ENCODE data around the gene UBE2L6. TPM values are rescaled to one million over a fixed set of nuclear protein-coding genes. Genes with fewer than 3 reads are reported as not detected.

UBE2L6 gene
- total and polyA plus RNA-seq, 11 donors: 10.2 to 175 (median 14.5) TPM

GRCh38 chr11:57555393-57555792 is 12.1 kb downstream of the UBE2L6 start:
- 89 to 98% (median 95%) methylated on average over 2 of the region's 2 CpGs for WGBS, 4 donors
- ATAC-seq: no peak
- no peak overlapping the region for H3K27ac ChIP-seq

GRCh38 chr11:57552479-57552878 is 15.0 kb downstream of the UBE2L6 start:
- TF ChIP-seq CTCF (IDR thresholded peaks at IDR 0.05) (no peak), POLR2A (IDR thresholded peaks at IDR 0.05) (no peak)
- Histone ChIP-seq H3K27me3 (no peaks in the 10 kb centered on the region), H3K4me1 (peaks cover 0 to 6% (median 0%) of the 10 kb centered on the region in 12 donors), H3K4me3 (no peak overlapping the region), H3K36me3 (peaks cover 0 to 100% (median 81%) of the 10 kb centered on the region in 9 donors), H3K27ac (no peak overlapping the region), H3K9me3 (no peaks in the 10 kb centered on the region)
- WGBS, 4 donors: 75 to 93% (median 83%) methylated on average over 5 of the region's 5 CpGs
- ATAC-seq (no peak), DNase-seq (no peak)
- intact Hi-C loops (cut with DNase I): no loop called here

More at GRCh38 chr11:57555393-57555792, 12.1 kb downstream of the UBE2L6 start:
- H3K27me3 ChIP-seq: no peaks in the 10 kb centered on the region
- DNase-seq: no peak
- H3K4me1 ChIP-seq: no peaks in the 10 kb centered on the region
- TF ChIP-seq POLR2A (IDR thresholded peaks at IDR 0.05) (no peak), CTCF (IDR thresholded peaks at IDR 0.05) (no peak)
- H3K9me3 ChIP-seq: no peaks in the 10 kb centered on the region
- intact Hi-C loops (cut with DNase I): no loop called here
- peaks cover 0 to 100% (median 96%) of the 10 kb centered on the region in 9 donors for H3K36me3 ChIP-seq
- H3K4me3 ChIP-seq: no peak overlapping the region

GRCh38 chr11:57551941-57552340 is 15.5 kb downstream of the UBE2L6 start:
- Histone ChIP-seq H3K4me3 (no peak overlapping the region), H3K4me1 (peaks cover 0 to 11% (median 0%) of the 10 kb centered on the region in 12 donors), H3K36me3 (peaks cover 0 to 100% (median 76%) of the 10 kb centered on the region in 9 donors), H3K27me3 (no peaks in the 10 kb centered on the region), H3K27ac (no peak overlapping the region), H3K9me3 (no peaks in the 10 kb centered on the region)
- ATAC-seq (no peak), DNase-seq (no peak)
- no peak for TF ChIP-seq CTCF (IDR thresholded peaks at IDR 0.05)
- TF ChIP-seq POLR2A (IDR thresholded peaks at IDR 0.05): no peak
- intact Hi-C loops (cut with DNase I): no loop called here
- 90 to 97% (median 94%) methylated on average over 4 of the region's 4 CpGs for WGBS, 4 donors

- DNase-seq (no peak), ATAC-seq (no peak)
- H3K4me3 ChIP-seq: no peak overlapping the region
- peaks cover 0 to 11% (median 0%) of the 10 kb centered on the region in 12 donors for H3K4me1 ChIP-seq
- peaks cover 0 to 94% (median 58%) of the 10 kb centered on the region in 9 donors for H3K36me3 ChIP-seq
- no peak overlapping the region for H3K27ac ChIP-seq
- 91 to 93% (median 92%) methylated on average over 8 of the region's 8 CpGs for WGBS, 4 donors
- intact Hi-C loops (cut with DNase I): loop anchor here in 1 of 10 donors (10.0 kb wide), 1 partner anchor 265 kb away; no protein-coding TSS in a partner anchor
- H3K9me3 ChIP-seq: no peaks in the 10 kb centered on the region
- no peaks in the 10 kb centered on the region for H3K27me3 ChIP-seq
- TF ChIP-seq POLR2A (IDR thresholded peaks at IDR 0.05): no peak
- no peak for TF ChIP-seq CTCF (IDR thresholded peaks at IDR 0.05)
Measured at GRCh38 chr11:57549983-57550382, 17.5 kb downstream of the UBE2L6 start.
